Stimulated activated CD8-positive, alpha-beta memory T cell treated with anti-CD3 and anti-CD28 coated beads, Interleukin-7, amount 100 ng/mL, for 4 hours (primary cell): ENCODE results near the gene PAH.

Source experiments
- DNase-seq, 2 donors: peaks; one replicate each; pipeline ENCODE4 v3.0.0-alpha.2; 2020; ENCODE audit warnings: low read depth in 2 of 2

PAH gene

GRCh38 chr12:102917026-102917787 is at the start of gene PAH:
Gene PAH (minus strand): TSS chr12:102917244. CDS start chr12:102917130, 114 bp downstream.
- DNase-seq = no peak

- no peak for DNase-seq
These were observed 49.3 kb upstream of the PAH start for GRCh38 chr12:102966200-102966863.

GRCh38 chr12:102965281-102966155 is 48.5 kb upstream of the PAH start:
- DNase-seq = no peak

GRCh38 chr12:102964872-102965271 is 47.8 kb upstream of the PAH start:
- no peak for DNase-seq

- no peak for DNase-seq
These were observed 46.8 kb upstream of the PAH start for GRCh38 chr12:102963796-102964195.

GRCh38 chr12:102962986-102963385 is 45.9 kb upstream of the PAH start:
- DNase-seq = no peak

GRCh38 chr12:102962532-102962931 is 45.5 kb upstream of the PAH start:
- DNase-seq = no peak

GRCh38 chr12:102961466-102961855 is 44.4 kb upstream of the PAH start:
- no peak for DNase-seq

- DNase-seq = no peak
These were observed 43.9 kb upstream of the PAH start for GRCh38 chr12:102960766-102961465.

GRCh38 chr12:102959391-102959790 is 42.3 kb upstream of the PAH start:
- no peak for DNase-seq

GRCh38 chr12:102958830-102959176 is 41.8 kb upstream of the PAH start:
- no peak for DNase-seq

- no peak for DNase-seq
These were observed 41.2 kb upstream of the PAH start for GRCh38 chr12:102958073-102958829.

- no peak for DNase-seq
These were observed 40.5 kb upstream of the PAH start, which contains the start of gene ASCL1 for GRCh38 chr12:102957339-102958050. Gene ASCL1 (plus strand): TSS chr12:102957674. CDS start chr12:102958245, 571 bp downstream.

- DNase-seq = no peak
These were observed 39.8 kb upstream of the PAH start for GRCh38 chr12:102956738-102957327.

- DNase-seq = no peak
These were observed 39.1 kb upstream of the PAH start for GRCh38 chr12:102955926-102956737.

GRCh38 chr12:102954134-102954533 is 37.1 kb upstream of the PAH start:
- no peak for DNase-seq

- DNase-seq = no peak
These were observed 36.2 kb upstream of the PAH start for GRCh38 chr12:102953221-102953620.

- DNase-seq = no peak
These were observed 34.8 kb upstream of the PAH start for GRCh38 chr12:102951841-102952240.
